Subcutaneous abdominal adipose tissue (tissue), 5 donors: ENCODE data around the gene LSM4.

Source experiments
- H3K27ac ChIP-seq: one replicate; pipeline ENCODE4 v1.7.0; 2013; ENCODE audit warnings: low read depth, mild to moderate bottlenecking, inconsistent platforms, low read length, moderate library complexity
- H3K27me3 ChIP-seq, 5 donors: one replicate each; pipeline ENCODE4 v1.7.0; 2013; ENCODE audit warnings: low read length in 5 of 5, inconsistent platforms in 1 of 5; ENCODE audit not compliant: control insufficient read depth in 5 of 5, insufficient read depth in 4 of 5
- H3K36me3 ChIP-seq, 5 donors: one replicate each; pipeline ENCODE4 v1.7.0; 2013; ENCODE audit warnings: low read length in 5 of 5; ENCODE audit not compliant: control insufficient read depth in 5 of 5, insufficient read depth in 5 of 5
- H3K4me1 ChIP-seq, 5 donors: one replicate each; pipeline ENCODE4 v1.7.0; 2013; ENCODE audit warnings: low read length in 5 of 5, mild to moderate bottlenecking in 3 of 5, moderate library complexity in 1 of 5; ENCODE audit not compliant: control insufficient read depth in 5 of 5, insufficient read depth in 5 of 5
- H3K4me3 ChIP-seq, 5 donors: one replicate each; pipeline ENCODE4 v1.7.0; 2013; ENCODE audit warnings: low read length in 5 of 5, low read depth in 1 of 5
- H3K9ac ChIP-seq, 5 donors: one replicate each; pipeline ENCODE4 v1.7.0; 2013; ENCODE audit warnings: low read length in 5 of 5, mild to moderate bottlenecking in 4 of 5, moderate library complexity in 3 of 5
- H3K9me3 ChIP-seq, 5 donors: one replicate each; pipeline ENCODE4 v1.7.0; 2013; ENCODE audit warnings: low read length in 5 of 5; ENCODE audit not compliant: control insufficient read depth in 5 of 5
- donor health status: healthy.
- donor health status: healthy.
- donor health status: healthy.
- donor health status: healthy.
- donor health status: healthy.

The LSM4 gene

DNA sequence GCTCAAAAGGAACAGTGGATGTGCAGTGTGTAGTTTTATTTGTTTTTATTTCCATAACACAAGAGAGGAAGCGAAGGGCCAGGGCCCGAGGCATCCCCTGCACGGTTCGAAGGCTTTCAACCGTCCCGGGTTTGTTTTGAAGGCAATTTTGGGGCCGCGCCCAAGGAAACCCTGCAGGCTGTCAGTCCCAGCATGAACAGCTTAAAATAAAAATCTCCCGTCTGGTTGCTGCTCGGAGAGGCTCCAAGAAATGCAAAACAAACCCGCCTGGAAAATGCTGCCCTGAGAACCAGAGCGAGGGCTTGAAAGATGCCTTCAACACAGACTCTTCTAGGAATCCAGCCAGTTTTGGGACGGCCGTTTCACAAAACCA lies 16.0 kb downstream of the LSM4 start:
- peaks cover 0 to 40% (median 24%) of the 10 kb centered on the region in 5 donors for H3K36me3 ChIP-seq
- H3K9ac ChIP-seq, result no peak overlapping the region
- H3K27me3 ChIP-seq, result no peaks in the 10 kb centered on the region
- no peak overlapping the region for H3K4me3 ChIP-seq
- H3K4me1 ChIP-seq, result peaks cover 5 to 67% (median 35%) of the 10 kb centered on the region in 5 donors
- H3K9me3 ChIP-seq, result no peaks in the 10 kb centered on the region
- peak overlapping the region; percentile 98 for H3K27ac ChIP-seq

DNA sequence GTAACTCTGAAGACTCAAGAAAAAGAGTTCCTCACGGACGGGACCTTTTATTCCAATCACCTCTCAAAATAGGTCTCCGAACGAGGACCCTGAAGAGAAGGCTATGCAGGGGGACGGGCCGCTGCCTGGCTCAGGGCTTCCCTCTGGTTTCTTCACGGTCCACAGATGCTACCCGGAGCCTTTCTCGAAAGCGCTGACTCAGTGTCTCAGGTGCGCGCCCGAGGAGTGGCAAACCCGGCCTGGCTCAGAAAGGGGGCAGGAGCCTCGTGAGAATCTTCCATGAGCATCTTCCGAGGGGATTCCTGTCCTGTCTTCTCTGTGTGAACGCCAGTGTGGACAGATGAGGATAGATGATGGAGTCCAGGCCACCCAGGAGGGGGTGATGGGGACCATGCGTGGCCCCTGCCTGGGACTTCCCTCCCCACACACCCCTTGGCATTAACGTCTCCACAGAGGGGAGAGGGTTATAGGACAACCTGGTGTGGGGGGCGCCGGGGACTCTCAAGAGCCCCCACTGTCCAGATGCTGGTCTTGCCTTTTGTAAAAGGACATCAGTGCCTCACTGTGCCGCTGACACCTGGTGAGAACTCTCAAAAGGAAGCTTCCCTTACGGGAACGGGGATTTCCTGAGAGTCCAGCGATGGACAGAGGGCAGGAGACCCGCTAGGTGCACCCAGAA lies 16.5 kb downstream of the LSM4 start:
- H3K36me3 ChIP-seq, result peaks cover 0 to 35% (median 19%) of the 10 kb centered on the region in 5 donors

DNA sequence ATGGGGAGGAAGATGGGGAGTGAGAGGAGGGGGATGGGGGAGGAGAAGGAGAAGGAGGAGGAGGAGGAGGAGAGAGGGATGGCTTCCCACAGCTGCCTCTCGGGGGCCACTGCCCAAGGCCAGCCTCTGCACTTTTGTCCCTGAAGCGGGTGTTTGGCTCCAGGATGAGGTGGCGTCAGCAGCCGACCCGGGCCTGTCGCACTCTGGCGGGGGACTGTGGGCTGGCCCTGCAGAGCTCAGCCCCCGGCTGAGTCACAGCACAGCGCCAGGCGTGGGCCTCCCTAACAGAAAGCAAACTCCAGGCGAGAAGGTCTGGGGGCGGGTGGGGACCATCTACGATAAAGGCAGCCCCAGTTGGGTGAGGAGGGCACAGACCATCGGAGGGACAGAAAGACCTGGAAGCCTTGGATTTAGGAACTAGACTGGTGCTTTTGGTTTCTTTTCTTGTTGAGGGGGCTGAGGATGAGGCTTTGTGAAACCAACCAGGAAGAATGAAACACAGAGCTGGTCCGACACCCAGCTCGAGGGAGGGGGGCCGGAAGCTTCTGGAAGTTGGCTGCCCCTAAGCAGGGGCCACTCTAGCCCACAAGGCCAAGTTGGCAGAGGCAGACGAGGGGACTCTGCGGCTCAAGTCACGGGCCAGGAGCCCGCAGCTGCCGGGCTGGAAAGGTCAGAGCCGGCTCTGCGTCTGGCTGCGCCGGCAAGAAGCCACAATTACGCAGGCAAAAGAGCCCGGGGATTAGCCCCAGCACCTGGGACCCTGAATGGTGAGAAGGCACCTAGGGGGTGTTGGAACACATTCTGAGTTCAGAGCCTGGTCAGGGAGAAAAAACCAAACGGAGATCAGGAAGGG lies 18.2 kb downstream of the LSM4 start:
- peak overlapping the region; percentile 33 to 66 (median 63) for H3K4me3 ChIP-seq
- peak overlapping the region; percentile 73 to 87 (median 78) for H3K9ac ChIP-seq
- H3K4me1 ChIP-seq, result peaks cover 8 to 79% (median 42%) of the 10 kb centered on the region in 5 donors
- H3K9me3 ChIP-seq, result no peaks in the 10 kb centered on the region
- H3K27me3 ChIP-seq, result no peaks in the 10 kb centered on the region
- peaks cover 0 to 24% (median 12%) of the 10 kb centered on the region in 5 donors for H3K36me3 ChIP-seq
- H3K27ac ChIP-seq, result peak overlapping the region; percentile 98

More for the DNA sequence above, 16.5 kb downstream of the LSM4 start:
- Histone ChIP-seq H3K9ac (no peak overlapping the region), H3K9me3 (no peaks in the 10 kb centered on the region), H3K27me3 (no peaks in the 10 kb centered on the region), H3K27ac (peak overlapping the region; percentile 98), H3K4me1 (peaks cover 8 to 72% (median 36%) of the 10 kb centered on the region in 5 donors), H3K4me3 (no peak overlapping the region)

- H3K4me1 ChIP-seq, result peaks cover 8 to 79% (median 42%) of the 10 kb centered on the region in 5 donors
- peak overlapping the region in 3 of 5 donors; percentile 11 to 63 (median 57) for H3K4me3 ChIP-seq
- peak overlapping the region in 4 of 5 donors; percentile 66 to 87 (median 76) for H3K9ac ChIP-seq
Observed at GRCh38 chr19:18304208-18304457, 18.7 kb downstream of the LSM4 start.

GRCh38 chr19:18301718-18302111 lies 21.2 kb downstream of the LSM4 start:
- Histone ChIP-seq H3K27me3 (no peaks in the 10 kb centered on the region), H3K4me3 (no peak overlapping the region), H3K27ac (peak overlapping the region; percentile 23), H3K4me1 (peaks cover 8 to 59% (median 37%) of the 10 kb centered on the region in 5 donors), H3K9me3 (no peaks in the 10 kb centered on the region), H3K9ac (peak overlapping the region in 1 of 5 donors; percentile 48), H3K36me3 (no peaks in the 10 kb centered on the region)

More at GRCh38 chr19:18304208-18304457, 18.7 kb downstream of the LSM4 start:
- Histone ChIP-seq H3K27me3 (no peaks in the 10 kb centered on the region), H3K36me3 (peaks cover 0 to 19% (median 6%) of the 10 kb centered on the region in 5 donors), H3K27ac (peak overlapping the region; percentile 98), H3K9me3 (no peaks in the 10 kb centered on the region)

DNA sequence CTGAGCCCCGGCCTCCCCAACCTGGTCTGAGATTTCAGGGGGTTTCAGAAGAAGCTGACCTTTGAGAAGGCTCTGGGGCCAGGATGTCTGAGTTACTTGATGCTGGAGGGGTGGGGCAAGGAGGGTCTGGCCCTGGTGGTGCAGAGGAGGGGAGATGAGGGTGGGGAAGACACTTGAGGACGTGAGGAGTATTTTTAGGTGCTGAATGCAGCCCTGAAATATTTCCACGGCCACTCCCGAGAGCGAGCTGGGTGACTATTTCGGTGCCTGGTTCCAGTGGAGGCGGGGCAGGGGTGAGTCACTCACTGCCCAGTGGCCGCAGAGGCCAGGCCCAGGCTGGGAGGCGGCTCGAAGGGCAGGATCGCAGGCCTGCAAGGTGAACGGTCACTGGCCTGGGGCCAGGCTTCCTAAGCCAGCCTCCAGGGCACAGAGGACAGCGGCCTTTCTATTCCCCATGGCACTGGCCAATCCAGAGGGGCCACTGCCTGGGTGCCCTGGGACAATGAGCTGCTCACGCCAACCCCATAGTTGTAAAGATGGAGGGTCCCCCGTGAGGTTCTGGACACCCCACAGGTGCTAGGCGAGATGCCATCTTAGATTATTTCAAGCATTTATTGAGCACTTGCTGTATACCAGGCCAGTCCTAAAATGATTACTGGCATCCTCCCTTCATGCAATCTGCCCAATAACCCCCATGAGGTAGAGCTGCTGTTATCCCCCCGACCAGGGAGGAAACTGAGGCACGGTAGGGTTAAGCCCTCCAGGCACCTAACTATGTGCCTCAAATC lies 21.8 kb downstream of the LSM4 start:
- Histone ChIP-seq H3K27ac (peak overlapping the region; percentile 23), H3K36me3 (no peaks in the 10 kb centered on the region), H3K9me3 (no peaks in the 10 kb centered on the region), H3K27me3 (no peaks in the 10 kb centered on the region), H3K4me1 (peaks cover 8 to 54% (median 37%) of the 10 kb centered on the region in 5 donors), H3K4me3 (peak overlapping the region in 1 of 5 donors; percentile 7), H3K9ac (peak overlapping the region in 2 of 5 donors; percentile 9 to 48)

DNA sequence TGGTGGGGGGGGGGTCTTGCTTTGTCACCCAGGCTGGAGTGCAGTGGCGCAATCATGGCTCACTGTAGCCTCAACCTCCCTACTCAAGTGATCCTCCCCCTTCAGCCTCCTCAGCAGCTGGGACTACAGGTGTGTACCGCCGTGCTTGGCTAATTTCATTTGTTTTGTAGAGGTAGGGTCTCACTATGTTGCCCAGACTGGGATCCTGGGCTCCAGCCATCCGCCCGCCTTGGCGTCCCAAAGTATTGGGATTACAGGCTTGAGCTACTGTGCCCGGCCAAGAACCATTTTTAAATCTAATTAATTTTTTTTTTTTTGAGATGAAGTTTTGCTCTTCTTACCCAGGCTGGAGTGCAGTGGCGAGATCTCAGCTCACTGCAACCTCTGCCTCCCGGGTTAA lies 23.2 kb downstream of the LSM4 start:
- Histone ChIP-seq H3K9me3 (no peaks in the 10 kb centered on the region), H3K9ac (no peak overlapping the region), H3K27ac (no peak overlapping the region), H3K4me1 (peaks cover 3 to 39% (median 26%) of the 10 kb centered on the region in 5 donors), H3K4me3 (no peak overlapping the region), H3K36me3 (no peaks in the 10 kb centered on the region), H3K27me3 (no peaks in the 10 kb centered on the region)

GRCh38 chr19:18298601-18299000 lies 24.3 kb downstream of the LSM4 start:
- peaks cover 3 to 31% (median 21%) of the 10 kb centered on the region in 5 donors for H3K4me1 ChIP-seq
- no peaks in the 10 kb centered on the region for H3K36me3 ChIP-seq
- no peak overlapping the region for H3K4me3 ChIP-seq
- no peak overlapping the region for H3K27ac ChIP-seq
- H3K9me3 ChIP-seq, result no peaks in the 10 kb centered on the region
- H3K9ac ChIP-seq, result no peak overlapping the region
- H3K27me3 ChIP-seq, result no peaks in the 10 kb centered on the region

DNA sequence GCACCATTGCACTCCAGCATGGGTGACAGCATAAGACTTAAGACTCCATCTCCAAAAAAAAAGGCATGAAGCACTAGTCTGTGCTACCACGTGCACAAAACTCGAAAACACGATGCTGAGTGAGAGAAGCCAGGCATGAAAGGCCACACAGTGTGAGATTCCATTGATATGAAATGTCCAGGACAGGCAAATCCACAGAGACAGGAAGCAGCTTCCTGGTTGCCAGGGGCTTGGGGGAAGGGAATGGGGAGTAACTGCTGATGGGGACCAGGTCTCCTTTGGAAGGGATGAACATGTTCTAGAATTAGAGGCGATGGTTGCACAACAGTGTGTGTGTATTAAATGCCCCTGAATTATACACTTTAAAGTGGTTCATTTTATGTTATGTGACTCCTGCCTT lies 25.6 kb downstream of the LSM4 start:
- H3K4me1 ChIP-seq, result peaks cover 6 to 32% (median 25%) of the 10 kb centered on the region in 5 donors
- H3K4me3 ChIP-seq, result no peak overlapping the region
- H3K27me3 ChIP-seq, result no peaks in the 10 kb centered on the region
- H3K9me3 ChIP-seq, result no peaks in the 10 kb centered on the region
- H3K9ac ChIP-seq, result peak overlapping the region in 1 of 5 donors; percentile 44
- no peaks in the 10 kb centered on the region for H3K36me3 ChIP-seq
- no peak overlapping the region for H3K27ac ChIP-seq
